Measurements from ENCODE around the gene AVPR1A. TPM values are rescaled to one million over a fixed set of nuclear protein-coding genes. Genes with fewer than 3 reads are reported as not detected.

AVPR1A gene
- total RNA-seq, 4 donors from 2014 or later, result 8.7 to 59.9 (median 19.7) TPM

GRCh38 chr12:63164911-63165310 lies 13.9 kb upstream of the AVPR1A start:
- TF ChIP-seq POLR2A (IDR thresholded peaks at IDR 0.05), result no peak
- no peak for TF ChIP-seq CTCF (IDR thresholded peaks at IDR 0.05)
- Histone ChIP-seq H3K4me1 (no peaks in the 10 kb centered on the region), H3K36me3 (no peaks in the 10 kb centered on the region), H3K27ac (no peak overlapping the region), H3K27me3 (no peaks in the 10 kb centered on the region), H3K4me3 (no peak overlapping the region), H3K9me3 (no peaks in the 10 kb centered on the region)
- DNase-seq, result no peak
- intact Hi-C loops (cut with DNase I; ENCODE audit: low total_unique reads), result no loop called here

GRCh38 chr12:63163541-63163940 lies 12.5 kb upstream of the AVPR1A start:
- intact Hi-C loops (cut with DNase I; ENCODE audit: low total_unique reads), result no loop called here
- no peaks in the 10 kb centered on the region for H3K36me3 ChIP-seq

GRCh38 chr12:63155375-63155774 lies 4.4 kb upstream of the AVPR1A start:
- no peak overlapping the region for H3K4me3 ChIP-seq
- TF ChIP-seq CTCF (IDR thresholded peaks at IDR 0.05) (no peak), POLR2A (IDR thresholded peaks at IDR 0.05) (no peak)
- no peaks in the 10 kb centered on the region for H3K9me3 ChIP-seq
- DNase-seq, result no peak
- no peak overlapping the region for H3K27ac ChIP-seq
- intact Hi-C loops (cut with DNase I; ENCODE audit: low total_unique reads), result no loop called here
- H3K36me3 ChIP-seq, result no peaks in the 10 kb centered on the region
- no peaks in the 10 kb centered on the region for H3K4me1 ChIP-seq
- H3K27me3 ChIP-seq, result no peaks in the 10 kb centered on the region

More at GRCh38 chr12:63163541-63163940, 12.5 kb upstream of the AVPR1A start:
- no peaks in the 10 kb centered on the region for H3K4me1 ChIP-seq
- H3K4me3 ChIP-seq, result no peak overlapping the region
- no peak overlapping the region for H3K27ac ChIP-seq
- TF ChIP-seq POLR2A (IDR thresholded peaks at IDR 0.05) (no peak), CTCF (IDR thresholded peaks at IDR 0.05) (no peak)
- no peaks in the 10 kb centered on the region for H3K27me3 ChIP-seq
- no peak for DNase-seq
- no peaks in the 10 kb centered on the region for H3K9me3 ChIP-seq

GRCh38 chr12:63154560-63154959 lies 3.6 kb upstream of the AVPR1A start:
- Histone ChIP-seq H3K36me3 (no peaks in the 10 kb centered on the region), H3K27me3 (no peaks in the 10 kb centered on the region), H3K4me1 (no peaks in the 10 kb centered on the region), H3K27ac (no peak overlapping the region), H3K9me3 (no peaks in the 10 kb centered on the region), H3K4me3 (no peak overlapping the region)
- intact Hi-C loops (cut with DNase I; ENCODE audit: low total_unique reads), result no loop called here
- DNase-seq, result no peak
- TF ChIP-seq POLR2A (IDR thresholded peaks at IDR 0.05) (no peak), CTCF (IDR thresholded peaks at IDR 0.05) (no peak)

GRCh38 chr12:63152321-63152700 lies 1.3 kb upstream of the AVPR1A start:
- DNase-seq, result no peak
- no peak overlapping the region for H3K27ac ChIP-seq
- H3K4me3 ChIP-seq, result peak overlapping the region in 1 of 2 donors; percentile 47
- no peaks in the 10 kb centered on the region for H3K27me3 ChIP-seq
- no peaks in the 10 kb centered on the region for H3K4me1 ChIP-seq
- no peaks in the 10 kb centered on the region for H3K9me3 ChIP-seq
- H3K36me3 ChIP-seq, result no peaks in the 10 kb centered on the region
- TF ChIP-seq CTCF (IDR thresholded peaks at IDR 0.05) (no peak), POLR2A (IDR thresholded peaks at IDR 0.05) (no peak)
- intact Hi-C loops (cut with DNase I; ENCODE audit: low total_unique reads), result no loop called here

Data from uterus (tissue), 4 donors.